GM18858 (cell line): ENCODE results near the gene PROSER3.

Experiments used
- ATAC-seq: cut with Tn5 transposase; IDR thresholded peaks from one replicate; pipeline ENCODE4 v1.9.1; 2021; ENCODE audit not compliant: unreplicated experiment

The PROSER3 gene

GRCh38 chr19:35816846-35817245 lies 58.9 kb downstream of the PROSER3 start:
- no peak for ATAC-seq

- ATAC-seq = no peak
These were observed 60.5 kb downstream of the PROSER3 start for GRCh38 chr19:35818445-35818844.
